PC-9 (cell line): ENCODE data around the gene ARIH1.

Source experiments
- EZH2 ChIP-seq: fragments of 200-600 bp; sonication (generic); IDR thresholded peaks from 2 replicates; pipeline ENCODE4 v1.8.0; 2017; ENCODE audit warnings: antibody characterized with exemption, low read depth
- TF ChIP-seq, protein P1 (sequence below): fragments of 200-600 bp; sonication (generic); conservative IDR thresholded peaks from 2 replicates; pipeline ENCODE4 v1.6.1; 2017; ENCODE audit warnings: mixed run types, antibody characterized with exemption, mild to moderate bottlenecking, moderate library complexity

DNA sequence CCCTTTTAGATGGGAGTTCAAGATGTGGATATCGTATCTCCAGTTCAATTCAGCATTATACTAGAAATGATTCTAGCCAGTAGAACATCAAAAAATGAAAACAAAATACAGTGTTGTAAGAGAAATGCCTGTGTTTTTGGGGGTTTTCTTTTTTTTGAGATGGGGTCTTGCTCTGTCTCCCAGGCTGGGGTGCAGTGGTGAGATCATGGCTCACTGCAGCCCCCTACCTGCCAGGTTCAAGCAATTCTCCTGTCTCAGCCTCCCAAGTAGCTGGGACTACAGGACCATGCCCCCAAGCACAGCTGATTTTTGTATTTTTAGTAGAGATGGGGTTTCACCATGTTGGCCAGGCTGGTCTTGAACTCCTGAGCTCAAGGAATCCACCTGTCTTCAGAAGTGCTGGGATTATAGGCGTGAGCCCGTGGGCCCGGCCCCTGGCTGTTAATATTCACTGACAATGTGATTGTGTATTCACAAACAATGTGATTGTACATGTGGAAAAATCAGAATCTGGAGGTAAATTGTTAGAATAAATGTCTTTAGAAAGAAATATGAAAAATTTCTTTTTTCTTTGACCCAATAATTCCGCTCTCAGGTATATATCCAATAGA is 59.0 kb downstream of the ARIH1 start:
- TF ChIP-seq, protein P1, sequence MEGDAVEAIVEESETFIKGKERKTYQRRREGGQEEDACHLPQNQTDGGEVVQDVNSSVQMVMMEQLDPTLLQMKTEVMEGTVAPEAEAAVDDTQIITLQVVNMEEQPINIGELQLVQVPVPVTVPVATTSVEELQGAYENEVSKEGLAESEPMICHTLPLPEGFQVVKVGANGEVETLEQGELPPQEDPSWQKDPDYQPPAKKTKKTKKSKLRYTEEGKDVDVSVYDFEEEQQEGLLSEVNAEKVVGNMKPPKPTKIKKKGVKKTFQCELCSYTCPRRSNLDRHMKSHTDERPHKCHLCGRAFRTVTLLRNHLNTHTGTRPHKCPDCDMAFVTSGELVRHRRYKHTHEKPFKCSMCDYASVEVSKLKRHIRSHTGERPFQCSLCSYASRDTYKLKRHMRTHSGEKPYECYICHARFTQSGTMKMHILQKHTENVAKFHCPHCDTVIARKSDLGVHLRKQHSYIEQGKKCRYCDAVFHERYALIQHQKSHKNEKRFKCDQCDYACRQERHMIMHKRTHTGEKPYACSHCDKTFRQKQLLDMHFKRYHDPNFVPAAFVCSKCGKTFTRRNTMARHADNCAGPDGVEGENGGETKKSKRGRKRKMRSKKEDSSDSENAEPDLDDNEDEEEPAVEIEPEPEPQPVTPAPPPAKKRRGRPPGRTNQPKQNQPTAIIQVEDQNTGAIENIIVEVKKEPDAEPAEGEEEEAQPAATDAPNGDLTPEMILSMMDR, result peak; percentile 45; the same call in 1 of the 2 replicates
- no peak for TF ChIP-seq EZH2
